C4-2B (cell line): ENCODE measurements around the gene GSG1L2.

Experiments
- ZFX ChIP-seq: fragments of 450-650 bp; IDR thresholded peaks from 2 replicates; pipeline ENCODE4 v1.6.1; 2017
- TF ChIP-seq, protein P1 (sequence below): fragments of 450-650 bp; conservative IDR thresholded peaks from 2 replicates; pipeline ENCODE4 v1.5.1; 2017; ENCODE audit warnings: mild to moderate bottlenecking

DNA sequence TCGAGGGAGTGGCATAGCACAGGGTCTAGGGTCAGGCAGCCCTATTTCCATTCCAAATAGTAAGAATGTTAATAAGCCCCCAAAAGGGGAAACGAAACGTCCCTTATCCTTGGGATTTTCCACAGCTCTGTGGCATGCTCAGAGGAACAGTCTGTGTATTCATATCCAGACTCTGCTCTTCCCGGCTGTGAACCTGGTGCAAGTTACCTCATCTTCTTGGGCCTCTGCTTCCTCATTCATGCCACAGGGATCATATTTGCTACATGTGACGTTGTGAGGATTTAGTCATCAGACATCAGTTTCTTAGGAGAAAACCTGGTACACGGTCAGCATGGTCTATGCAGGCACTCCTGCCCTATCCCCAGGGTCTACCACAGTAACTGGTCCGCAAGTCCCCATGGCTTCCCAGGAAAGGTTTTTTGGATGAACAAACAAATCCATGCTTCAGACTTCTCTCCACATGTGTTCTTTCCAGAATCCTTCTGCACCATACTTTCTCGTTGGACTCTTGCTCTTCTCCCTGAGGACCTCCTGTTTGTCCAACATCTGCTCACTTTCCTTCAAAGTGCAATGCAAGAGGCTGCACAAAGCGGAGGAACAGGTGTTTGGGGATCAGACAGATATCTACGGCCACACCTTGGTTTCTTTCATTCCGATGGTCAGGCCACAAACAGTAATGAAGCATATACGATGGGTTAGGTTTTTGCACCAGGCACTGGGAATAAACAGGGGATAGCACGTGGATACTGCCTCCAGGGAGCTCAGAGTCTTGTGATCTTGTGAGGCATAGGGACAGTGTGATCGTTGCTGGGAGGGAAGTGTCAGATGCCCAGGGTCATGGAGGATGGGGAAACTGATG, 21.5 kb upstream of the GSG1L2 start:
- TF ChIP-seq, protein P1, sequence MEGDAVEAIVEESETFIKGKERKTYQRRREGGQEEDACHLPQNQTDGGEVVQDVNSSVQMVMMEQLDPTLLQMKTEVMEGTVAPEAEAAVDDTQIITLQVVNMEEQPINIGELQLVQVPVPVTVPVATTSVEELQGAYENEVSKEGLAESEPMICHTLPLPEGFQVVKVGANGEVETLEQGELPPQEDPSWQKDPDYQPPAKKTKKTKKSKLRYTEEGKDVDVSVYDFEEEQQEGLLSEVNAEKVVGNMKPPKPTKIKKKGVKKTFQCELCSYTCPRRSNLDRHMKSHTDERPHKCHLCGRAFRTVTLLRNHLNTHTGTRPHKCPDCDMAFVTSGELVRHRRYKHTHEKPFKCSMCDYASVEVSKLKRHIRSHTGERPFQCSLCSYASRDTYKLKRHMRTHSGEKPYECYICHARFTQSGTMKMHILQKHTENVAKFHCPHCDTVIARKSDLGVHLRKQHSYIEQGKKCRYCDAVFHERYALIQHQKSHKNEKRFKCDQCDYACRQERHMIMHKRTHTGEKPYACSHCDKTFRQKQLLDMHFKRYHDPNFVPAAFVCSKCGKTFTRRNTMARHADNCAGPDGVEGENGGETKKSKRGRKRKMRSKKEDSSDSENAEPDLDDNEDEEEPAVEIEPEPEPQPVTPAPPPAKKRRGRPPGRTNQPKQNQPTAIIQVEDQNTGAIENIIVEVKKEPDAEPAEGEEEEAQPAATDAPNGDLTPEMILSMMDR: no peak
- no peak for TF ChIP-seq ZFX
